Suprapubic skin (tissue), 4 donors: ENCODE data around the gene CXXC5. TPM values are rescaled to one million over a fixed set of nuclear protein-coding genes. Genes with fewer than 3 reads are reported as not detected.

Source experiments
- DNase-seq, 2 donors: peaks; one replicate each; pipeline ENCODE4 v3.0.0-alpha.2; 2019; ENCODE audit warnings: low spot score in 2 of 2
- H3K27ac ChIP-seq: fragments of 200-600 bp; sonication (generic); one replicate; pipeline ENCODE4 v1.5.1; 2019
- H3K27me3 ChIP-seq: fragments of 200-600 bp; sonication (generic); one replicate; pipeline ENCODE4 v1.5.1; 2019
- H3K36me3 ChIP-seq: fragments of 200-600 bp; sonication (generic); one replicate; pipeline ENCODE4 v1.5.1; 2019
- H3K4me1 ChIP-seq: fragments of 200-600 bp; sonication (generic); one replicate; pipeline ENCODE4 v1.5.1; 2019
- H3K4me3 ChIP-seq: fragments of 200-600 bp; sonication (generic); one replicate; pipeline ENCODE4 v1.5.1; 2019; ENCODE audit warnings: mild to moderate bottlenecking
- H3K9me3 ChIP-seq: fragments of 200-600 bp; sonication (generic); one replicate; pipeline ENCODE4 v1.5.1; 2019
- CTCF ChIP-seq, 2 donors: fragments of 200-600 bp in 1 of 2; fragments of 450-650 bp in 1 of 2; sonication (generic) in 1 of 2; IDR thresholded peaks; one replicate each; pipeline ENCODE4 v1.5.1; 2016 to 2019; ENCODE audit warnings: antibody characterized with exemption in 2 of 2, mild to moderate bottlenecking in 1 of 2, moderate library complexity in 1 of 2
- EP300 ChIP-seq: sonication (generic); formaldehyde crosslinking; IDR thresholded peaks from one replicate; pipeline ENCODE4 v1.6.1; 2017; ENCODE audit warnings: antibody characterized with exemption
- POLR2A ChIP-seq, 2 donors: fragments of 450-650 bp; IDR thresholded peaks; one replicate each; pipeline ENCODE4 v1.6.1; 2017; ENCODE audit warnings: antibody characterized with exemption in 2 of 2, mild to moderate bottlenecking in 2 of 2, moderate library complexity in 2 of 2
- POLR2AphosphoS5 ChIP-seq, 3 donors: sonication (generic); formaldehyde crosslinking; IDR thresholded peaks; one replicate each; pipeline ENCODE4 v1.6.1; 2017; ENCODE audit warnings: antibody characterized with exemption in 3 of 3
- WGBS: methylation state at CpG from one replicate; pipeline ENCODE4 v1.1.5; 2018; 5-methylcytosine and 5-hydroxymethylcytosine counted together
- total RNA-seq, 4 donors: library from RNA; depleted of rRNA; stranded (reverse); fragments of >200 nt; gene quantifications; one replicate each; pipeline ENCODE4 v1.1.0, GENCODE V29; 2016

CXXC5 gene
- total RNA-seq, 4 donors from 2014 or later: 21.8 to 40.6 (median 30.1) TPM

GRCh38 chr5:139639619-139640380 is 8.3 kb upstream of the CXXC5 start:
- Histone ChIP-seq H3K4me3 (no peak overlapping the region), H3K27ac (no peak overlapping the region), H3K27me3 (no peaks in the 10 kb centered on the region), H3K36me3 (no peaks in the 10 kb centered on the region), H3K9me3 (no peaks in the 10 kb centered on the region), H3K4me1 (peaks cover 64% of the 10 kb centered on the region)
- peak in 1 of 2 donors; percentile 69 for DNase-seq
- 94% methylated on average over 6 of the region's 11 CpGs for WGBS
- TF ChIP-seq POLR2AphosphoS5 (IDR thresholded peaks at IDR 0.05) (no peak), POLR2A (IDR thresholded peaks at IDR 0.05) (no peak), CTCF (IDR thresholded peaks at IDR 0.05) (no peak), EP300 (no peak)

GRCh38 chr5:139640421-139641115 is 7.6 kb upstream of the CXXC5 start:
- peak in 1 of 2 donors; percentile 56 for DNase-seq
- H3K9me3 ChIP-seq: no peaks in the 10 kb centered on the region
- TF ChIP-seq POLR2A (IDR thresholded peaks at IDR 0.05) (no peak), EP300 (no peak), POLR2AphosphoS5 (IDR thresholded peaks at IDR 0.05) (no peak), CTCF (IDR thresholded peaks at IDR 0.05) (no peak)
- no peak overlapping the region for H3K4me3 ChIP-seq
- no peaks in the 10 kb centered on the region for H3K27me3 ChIP-seq
- no peaks in the 10 kb centered on the region for H3K36me3 ChIP-seq
- WGBS: 88% methylated on average over 12 of the region's 13 CpGs
- no peak overlapping the region for H3K27ac ChIP-seq
- peaks cover 64% of the 10 kb centered on the region for H3K4me1 ChIP-seq

GRCh38 chr5:139641116-139642080 is 6.8 kb upstream of the CXXC5 start:
- Histone ChIP-seq H3K4me3 (no peak overlapping the region), H3K36me3 (no peaks in the 10 kb centered on the region), H3K27me3 (no peaks in the 10 kb centered on the region), H3K4me1 (peaks cover 58% of the 10 kb centered on the region), H3K27ac (no peak overlapping the region), H3K9me3 (no peaks in the 10 kb centered on the region)
- DNase-seq: peak in 1 of 2 donors; percentile 50
- TF ChIP-seq POLR2A (IDR thresholded peaks at IDR 0.05): no peak
- no peak for TF ChIP-seq CTCF (IDR thresholded peaks at IDR 0.05)
- no peak for TF ChIP-seq POLR2AphosphoS5 (IDR thresholded peaks at IDR 0.05)
- TF ChIP-seq EP300: no peak
- 75% methylated on average over 4 of the region's 6 CpGs for WGBS

GRCh38 chr5:139642213-139642612 is 5.9 kb upstream of the CXXC5 start:
- H3K36me3 ChIP-seq: no peaks in the 10 kb centered on the region
- H3K4me1 ChIP-seq: peaks cover 50% of the 10 kb centered on the region
- H3K27ac ChIP-seq: no peak overlapping the region
- H3K27me3 ChIP-seq: no peaks in the 10 kb centered on the region
- TF ChIP-seq CTCF (IDR thresholded peaks at IDR 0.05) (no peak), POLR2A (IDR thresholded peaks at IDR 0.05) (no peak), POLR2AphosphoS5 (IDR thresholded peaks at IDR 0.05) (no peak), EP300 (no peak)
- DNase-seq: peak; percentile 56 to 61
- 33% methylated on average over 3 of the region's 7 CpGs for WGBS
- no peak overlapping the region for H3K4me3 ChIP-seq
- no peaks in the 10 kb centered on the region for H3K9me3 ChIP-seq
